Esophagus squamous epithelium (tissue), 5 donors: ENCODE measurements around the gene DNAL4. TPM values are rescaled to one million over a fixed set of nuclear protein-coding genes. Genes with fewer than 3 reads are reported as not detected.

Experiments used
- DNase-seq: peaks from one replicate; lab custom pipeline; 2025; lab: John Stamatoyannopoulos, UW
- H3K27ac ChIP-seq, 4 donors: fragments of 200-600 bp; sonication (generic); one replicate each; pipeline ENCODE4 v1.5.1; 2016 to 2019; ENCODE audit warnings: mild to moderate bottlenecking in 1 of 4
- H3K27me3 ChIP-seq, 4 donors: fragments of 200-600 bp; sonication (generic); 1 replicate in 3 of 4; 2 replicates in 1 of 4; pipeline versions ENCODE4 v1.5.1 to v1.6.0; 2017 to 2021; ENCODE audit warnings: antibody characterized with exemption in 1 of 4
- H3K36me3 ChIP-seq, 3 donors: fragments of 200-600 bp; sonication (generic); one replicate each; pipeline ENCODE4 v1.5.1; 2016 to 2019
- H3K4me1 ChIP-seq, 3 donors: fragments of 200-600 bp; sonication (generic); one replicate each; pipeline ENCODE4 v1.5.1; 2017 to 2019
- H3K4me3 ChIP-seq, 4 donors: fragments of 200-600 bp; sonication (generic); 1 replicate in 3 of 4; 2 replicates in 1 of 4; pipeline ENCODE4 v1.5.1; 2016 to 2019; ENCODE audit warnings: mild to moderate bottlenecking in 2 of 4, moderate library complexity in 1 of 4
- H3K9me3 ChIP-seq, 3 donors: fragments of 200-600 bp; sonication (generic); one replicate each; pipeline ENCODE4 v1.5.1; 2016 to 2019
- POLR2A ChIP-seq, 4 donors: fragments of 450-650 bp; IDR thresholded peaks; one replicate each; pipeline ENCODE4 v1.6.1; 2017; ENCODE audit warnings: antibody characterized with exemption in 4 of 4, mild to moderate bottlenecking in 4 of 4, moderate library complexity in 3 of 4
- WGBS, 2 donors: methylation state at CpG; one replicate each; pipeline ENCODE4 v1.1.5; 2018; 5-methylcytosine and 5-hydroxymethylcytosine counted together
- intact Hi-C: fragments of 100-400 bp; cut with DNase I; formaldehyde crosslinking; loops from one replicate; pipeline ENCODE4 v1.15.0; 2022
- total RNA-seq, 4 donors: library from RNA; depleted of rRNA; stranded (reverse); fragments of >200 nt; gene quantifications; one replicate each; pipeline ENCODE4 v1.1.0, GENCODE V29; 2016
- TF ChIP-seq, protein P1 (sequence below), 6 experiments: fragments of 450-650 bp in 4 of 6; fragments of 200-600 bp in 2 of 6; sonication (generic) in 2 of 6; IDR thresholded peaks; one replicate each; pipeline ENCODE4 v1.5.1; 2016 to 2019; ENCODE audit warnings: antibody characterized with exemption in 6 of 6, mild to moderate bottlenecking in 4 of 6, moderate library complexity in 4 of 6
- donor health status: DM: yes; HTN: yes; CAD: no.

DNAL4 gene
- total RNA-seq, 4 donors from 2014 or later = 7.3 to 15.5 (median 13.7) TPM

DNA sequence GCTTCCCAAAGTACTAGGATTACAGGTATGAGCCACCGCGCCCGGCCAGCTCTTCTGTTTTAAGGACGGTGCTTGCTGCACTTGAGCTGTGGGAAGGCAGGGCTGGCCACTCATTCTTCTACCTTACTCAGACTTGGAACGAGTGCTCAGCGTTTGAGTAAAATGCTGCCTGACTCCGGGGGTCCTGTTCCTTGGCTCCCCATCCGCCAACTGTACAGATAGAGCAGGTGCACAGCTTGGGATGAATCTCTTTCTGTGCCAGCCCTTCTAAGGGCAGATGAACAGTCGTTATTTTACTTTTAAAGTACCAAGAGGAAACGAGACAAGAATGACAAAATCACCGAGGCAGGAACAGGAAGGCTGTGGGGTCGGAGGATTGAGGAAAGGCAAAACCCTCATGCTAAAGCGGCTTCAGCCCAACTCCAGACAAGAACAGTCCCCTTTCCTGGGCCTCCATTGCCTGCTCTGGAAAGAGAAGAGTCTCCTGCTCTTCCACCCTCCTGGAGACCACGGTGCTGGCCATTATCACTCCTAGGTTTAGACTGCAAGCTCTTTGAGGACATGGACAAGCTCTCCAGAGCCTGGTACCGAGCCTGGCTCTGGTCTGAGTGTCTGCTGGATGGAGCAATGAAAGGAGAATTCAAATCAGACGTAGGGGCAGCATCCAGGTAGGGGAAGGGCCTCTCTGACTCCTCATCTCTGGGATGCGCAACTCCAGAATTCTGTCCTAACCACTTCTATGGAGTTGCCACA, 37.1 kb downstream of the DNAL4 start:
- Histone ChIP-seq H3K36me3 (peaks cover 0 to 18% (median 5%) of the 10 kb centered on the region in 3 donors), H3K27ac (peak overlapping the region; percentile 97 to 100 (median 98)), H3K4me1 (peaks cover 24 to 51% (median 33%) of the 10 kb centered on the region in 3 donors), H3K27me3 (no peaks in the 10 kb centered on the region), H3K9me3 (no peaks in the 10 kb centered on the region), H3K4me3 (peak overlapping the region; percentile 67 to 83 (median 74))
- WGBS, 2 donors = 39 to 55% methylated on average over 8 to 14 of the region's 17 CpGs
- TF ChIP-seq POLR2A (IDR thresholded peaks at IDR 0.05) = no peak
- TF ChIP-seq, protein P1, sequence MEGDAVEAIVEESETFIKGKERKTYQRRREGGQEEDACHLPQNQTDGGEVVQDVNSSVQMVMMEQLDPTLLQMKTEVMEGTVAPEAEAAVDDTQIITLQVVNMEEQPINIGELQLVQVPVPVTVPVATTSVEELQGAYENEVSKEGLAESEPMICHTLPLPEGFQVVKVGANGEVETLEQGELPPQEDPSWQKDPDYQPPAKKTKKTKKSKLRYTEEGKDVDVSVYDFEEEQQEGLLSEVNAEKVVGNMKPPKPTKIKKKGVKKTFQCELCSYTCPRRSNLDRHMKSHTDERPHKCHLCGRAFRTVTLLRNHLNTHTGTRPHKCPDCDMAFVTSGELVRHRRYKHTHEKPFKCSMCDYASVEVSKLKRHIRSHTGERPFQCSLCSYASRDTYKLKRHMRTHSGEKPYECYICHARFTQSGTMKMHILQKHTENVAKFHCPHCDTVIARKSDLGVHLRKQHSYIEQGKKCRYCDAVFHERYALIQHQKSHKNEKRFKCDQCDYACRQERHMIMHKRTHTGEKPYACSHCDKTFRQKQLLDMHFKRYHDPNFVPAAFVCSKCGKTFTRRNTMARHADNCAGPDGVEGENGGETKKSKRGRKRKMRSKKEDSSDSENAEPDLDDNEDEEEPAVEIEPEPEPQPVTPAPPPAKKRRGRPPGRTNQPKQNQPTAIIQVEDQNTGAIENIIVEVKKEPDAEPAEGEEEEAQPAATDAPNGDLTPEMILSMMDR (IDR thresholded peaks at IDR 0.05) = no peak
- no peak for DNase-seq
- intact Hi-C loops = no loop called here

DNA sequence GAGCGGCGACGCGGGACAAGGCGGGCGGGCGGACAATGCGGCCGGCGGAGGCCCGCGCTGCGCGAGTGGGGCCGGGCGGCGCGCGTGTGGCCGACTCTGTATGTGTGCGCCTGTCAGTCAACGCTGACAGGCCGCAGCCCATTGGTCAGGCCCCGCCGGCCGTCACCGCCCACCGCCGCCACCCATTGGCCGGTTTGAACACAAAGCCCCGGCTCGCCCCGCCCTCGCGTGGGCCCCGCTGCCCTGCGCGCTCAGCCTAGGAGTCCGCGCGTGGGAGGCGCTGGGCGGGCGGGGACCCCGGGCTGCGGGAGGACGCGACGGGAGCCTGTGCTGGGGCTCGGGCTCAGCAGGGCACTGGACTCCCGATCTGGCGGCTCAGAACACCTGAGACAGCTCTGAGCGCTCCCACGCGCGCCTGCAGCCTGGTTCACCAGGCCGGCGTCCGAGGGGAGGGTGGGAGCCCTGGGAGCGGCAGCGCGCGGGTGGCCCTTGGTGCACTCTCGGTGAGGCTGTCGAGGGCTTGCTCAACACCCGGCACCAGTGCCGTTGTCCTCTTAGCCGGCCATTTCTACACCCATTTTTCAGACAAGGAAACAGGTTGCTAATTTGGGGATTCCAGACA, 37.9 kb downstream of the DNAL4 start, which contains the start of gene SUN2:
TSS of gene SUN2 (minus strand) at position 88 of the 622 bp plus-strand sequence. CDS start 3,370 bp downstream, outside the sequence.
- WGBS, 2 donors = 0% methylated on average over 8 to 9 of the region's 68 CpGs
- peak within 1 kb of the TSS; percentile 67 to 83 (median 74) for H3K4me3 ChIP-seq
- H3K27me3 ChIP-seq = no peaks in the 10 kb centered on the region
- intact Hi-C loops = no loop called here
- peak within 1 kb of the TSS; percentile 97 to 100 (median 98) for H3K27ac ChIP-seq
- H3K36me3 ChIP-seq = peaks cover 3 to 27% (median 14%) of the 10 kb centered on the region in 3 donors
- no peaks in the 10 kb centered on the region for H3K9me3 ChIP-seq
- TF ChIP-seq POLR2A (IDR thresholded peaks at IDR 0.05) = peak in 2 of 4 donors; percentile 69 to 86
- TF ChIP-seq, protein P1 (IDR thresholded peaks at IDR 0.05) = no peak
- peaks cover 32 to 59% (median 42%) of the 10 kb centered on the region in 3 donors for H3K4me1 ChIP-seq
- DNase-seq = peak; percentile 38

DNA sequence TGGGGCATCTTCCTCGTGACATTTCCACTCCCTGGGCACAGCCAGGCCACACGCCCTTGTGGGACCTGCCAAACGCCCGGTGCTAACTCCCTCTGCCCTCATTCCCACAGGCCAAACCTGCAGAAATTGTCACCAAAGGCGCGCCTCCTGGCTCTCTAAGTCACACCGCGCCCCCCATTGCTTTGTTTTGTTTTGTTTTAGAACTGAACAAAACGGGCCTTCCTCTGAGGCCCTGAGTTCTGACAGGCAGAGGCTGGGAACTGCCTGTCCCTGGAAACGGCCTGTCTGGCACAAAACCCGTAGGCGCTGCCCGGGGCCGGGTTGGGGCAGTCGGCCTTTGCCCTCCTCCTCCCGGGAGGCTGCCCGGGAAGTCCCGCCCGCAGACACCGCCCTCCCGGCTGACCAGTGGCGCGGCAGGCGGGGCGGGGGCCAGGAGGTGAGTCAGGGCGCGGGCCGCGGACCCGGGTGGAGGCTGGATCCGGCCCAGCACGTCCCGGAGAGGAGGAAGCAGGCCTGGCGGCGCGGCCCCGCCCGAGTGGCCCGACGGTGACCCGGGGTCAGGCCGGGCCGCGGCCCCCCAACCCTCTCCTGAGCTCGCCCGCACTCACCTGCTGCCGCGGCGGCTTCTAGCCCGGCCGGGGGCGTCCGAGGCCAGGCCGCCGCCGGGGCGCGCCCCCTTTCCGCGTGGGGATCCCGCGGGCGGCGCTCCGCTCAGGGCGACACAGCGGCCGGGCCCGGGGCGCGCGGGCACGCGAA, 38.6 kb downstream of the DNAL4 start:
- TF ChIP-seq, protein P1 (IDR thresholded peaks at IDR 0.05) = no peak
- peak in 2 of 4 donors; percentile 33 to 70 for TF ChIP-seq POLR2A (IDR thresholded peaks at IDR 0.05)
- Histone ChIP-seq H3K36me3 (peaks cover 10 to 34% (median 21%) of the 10 kb centered on the region in 3 donors), H3K4me3 (peak overlapping the region; percentile 67 to 83 (median 74)), H3K27ac (peak overlapping the region; percentile 97 to 100 (median 98)), H3K27me3 (no peaks in the 10 kb centered on the region), H3K9me3 (no peaks in the 10 kb centered on the region), H3K4me1 (peaks cover 39 to 66% (median 46%) of the 10 kb centered on the region in 3 donors)
- intact Hi-C loops = no loop called here
- WGBS, 2 donors = 0% methylated on average over 1 to 6 of the region's 74 CpGs
- DNase-seq = peak; percentile 37

DNA sequence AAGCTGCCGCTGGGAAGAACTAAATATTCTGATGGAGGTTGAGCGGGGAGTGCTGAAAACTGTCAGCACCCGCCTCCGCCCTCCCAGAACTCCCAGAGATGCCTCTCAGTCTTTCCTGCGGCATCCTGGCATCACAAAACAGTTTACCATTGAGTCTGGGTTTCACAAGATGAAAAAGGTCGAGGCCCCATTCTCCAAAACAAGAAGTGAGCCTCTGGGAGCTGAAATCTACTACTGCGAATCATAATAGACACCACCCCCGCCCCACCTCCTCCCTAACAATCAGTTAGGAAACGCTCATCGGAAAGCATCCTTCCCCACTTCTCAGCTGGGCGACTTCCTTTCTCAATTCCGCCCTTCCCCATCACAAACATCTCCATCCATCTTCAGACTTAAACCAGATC, 39.2 kb downstream of the DNAL4 start:
- DNase-seq = no peak
- Histone ChIP-seq H3K27ac (peak overlapping the region; percentile 97 to 100 (median 98)), H3K4me3 (peak overlapping the region; percentile 67 to 83 (median 74)), H3K36me3 (peaks cover 15 to 39% (median 26%) of the 10 kb centered on the region in 3 donors), H3K27me3 (no peaks in the 10 kb centered on the region), H3K4me1 (peaks cover 39 to 72% (median 46%) of the 10 kb centered on the region in 3 donors), H3K9me3 (no peaks in the 10 kb centered on the region)
- TF ChIP-seq, protein P1 (IDR thresholded peaks at IDR 0.05) = no peak
- no peak for TF ChIP-seq POLR2A (IDR thresholded peaks at IDR 0.05)
- intact Hi-C loops = no loop called here
- WGBS, 2 donors = 2 to 5% methylated on average over 7 to 12 of the region's 12 CpGs
